H9 (cell line): ENCODE data around the gene STXBP1. TPM values are rescaled to one million over a fixed set of nuclear protein-coding genes. Genes with fewer than 3 reads are reported as not detected.

ENCODE experiments used
- DNase-seq: peaks from one replicate; pipeline ENCODE4 v3.0.0-alpha.2; 2017
- H2AFZ ChIP-seq: one replicate; pipeline ENCODE4 v1.6.1; 2013; ENCODE audit warnings: mild to moderate bottlenecking, low read length, control low read depth, moderate library complexity
- H2AK5ac ChIP-seq: 2 replicates; pipeline ENCODE4 v1.6.1; 2013; ENCODE audit warnings: low read length, control low read depth, mixed read lengths; ENCODE audit not compliant: insufficient read length
- H2BK120ac ChIP-seq: one replicate; pipeline ENCODE4 v1.6.1; 2013; ENCODE audit warnings: low read depth, mild to moderate bottlenecking, low read length, control low read depth, inconsistent platforms; ENCODE audit not compliant: poor library complexity, severe bottlenecking
- H2BK12ac ChIP-seq: 2 replicates; pipeline ENCODE4 v1.6.1; 2013; ENCODE audit warnings: low read length, control low read depth, mixed read lengths, low read depth; ENCODE audit not compliant: insufficient read length
- H2BK15ac ChIP-seq: 2 replicates; pipeline ENCODE4 v1.6.1; 2013; ENCODE audit warnings: low read depth, low read length, control low read depth
- H2BK20ac ChIP-seq: one replicate; pipeline ENCODE4 v1.6.1; 2013; ENCODE audit warnings: low read depth, mild to moderate bottlenecking, low read length, control low read depth, inconsistent platforms; ENCODE audit not compliant: poor library complexity, severe bottlenecking
- H2BK5ac ChIP-seq: 2 replicates; pipeline ENCODE4 v1.6.1; 2013; ENCODE audit warnings: low read length, control low read depth, mixed read lengths; ENCODE audit not compliant: insufficient read length
- H3K14ac ChIP-seq: 2 replicates; pipeline ENCODE4 v1.6.1; 2013; ENCODE audit warnings: low read length, control low read depth; ENCODE audit not compliant: insufficient read depth
- H3K18ac ChIP-seq: 2 replicates; pipeline ENCODE4 v1.6.1; 2013; ENCODE audit warnings: low read depth, mild to moderate bottlenecking, mixed read lengths, low read length, control low read depth; ENCODE audit not compliant: insufficient read length
- H3K23ac ChIP-seq: 2 replicates; pipeline ENCODE4 v1.6.1; 2013; ENCODE audit warnings: low read length, control low read depth, mixed read lengths, low read depth; ENCODE audit not compliant: insufficient read length
- H3K23me2 ChIP-seq: 2 replicates; pipeline ENCODE4 v1.6.1; 2013; ENCODE audit warnings: low read depth, mild to moderate bottlenecking, mixed read lengths, low read length, control low read depth; ENCODE audit not compliant: insufficient read length, poor library complexity, severe bottlenecking
- H3K27ac ChIP-seq: 2 replicates; pipeline ENCODE4 v1.5.1; 2013; ENCODE audit warnings: low read length, control low read depth, mixed read lengths, low read depth; ENCODE audit not compliant: insufficient read length
- H3K27me3 ChIP-seq: 2 replicates; pipeline ENCODE4 v1.6.1; 2013; ENCODE audit warnings: low read length, control low read depth, inconsistent platforms; ENCODE audit not compliant: insufficient read depth
- H3K4ac ChIP-seq: 2 replicates; pipeline ENCODE4 v1.6.1; 2013; ENCODE audit warnings: low read depth, mild to moderate bottlenecking, control low read depth, inconsistent platforms, low read length, moderate library complexity
- H3K4me1 ChIP-seq: 2 replicates; pipeline ENCODE4 v1.6.1; 2013; ENCODE audit warnings: low read length, control low read depth, inconsistent platforms; ENCODE audit not compliant: insufficient read depth
- H3K4me2 ChIP-seq: 2 replicates; pipeline ENCODE4 v1.6.1; 2013; ENCODE audit warnings: low read length, control low read depth, mixed read lengths; ENCODE audit not compliant: insufficient read length, insufficient read depth
- H3K56ac ChIP-seq: 2 replicates; pipeline ENCODE4 v1.6.1; 2013; ENCODE audit warnings: low read depth, mild to moderate bottlenecking, mixed read lengths, low read length, control low read depth; ENCODE audit not compliant: insufficient read length
- H3K79me1 ChIP-seq: 2 replicates; pipeline ENCODE4 v1.6.1; 2013; ENCODE audit warnings: low read depth, mild to moderate bottlenecking, moderate library complexity, low read length, control low read depth, inconsistent platforms; ENCODE audit not compliant: insufficient read depth, poor library complexity, severe bottlenecking
- H3K79me2 ChIP-seq: 2 replicates; pipeline ENCODE4 v1.6.1; 2013; ENCODE audit warnings: low read length, control low read depth, inconsistent platforms; ENCODE audit not compliant: insufficient read depth
- H3K9ac ChIP-seq: 2 replicates; pipeline ENCODE4 v1.6.1; 2013; ENCODE audit warnings: low read length, control low read depth, mixed read lengths; ENCODE audit not compliant: insufficient read length; ENCODE audit errors: extremely low read depth
- H3K9me3 ChIP-seq: one replicate; pipeline ENCODE4 v1.6.1; 2013; ENCODE audit warnings: low read depth, low read length, inconsistent platforms; ENCODE audit not compliant: control insufficient read depth
- H3T11ph ChIP-seq: one replicate; pipeline ENCODE4 v1.6.1; 2013; ENCODE audit warnings: mild to moderate bottlenecking, low read length, control low read depth, inconsistent platforms
- H4K20me1 ChIP-seq: one replicate; pipeline ENCODE4 v1.6.1; 2013; ENCODE audit not compliant: control insufficient read depth, insufficient read length, insufficient read depth
- H4K5ac ChIP-seq: 2 replicates; pipeline ENCODE4 v1.6.1; 2013; ENCODE audit warnings: low read depth, mild to moderate bottlenecking, mixed read lengths, low read length, control low read depth; ENCODE audit not compliant: insufficient read length
- H4K8ac ChIP-seq: replicated peaks from 2 replicates; pipeline ENCODE4 v1.6.1; 2013; ENCODE audit warnings: low read length, control low read depth, mixed read lengths, low read depth; ENCODE audit not compliant: insufficient read length
- H4K91ac ChIP-seq: 2 replicates; pipeline ENCODE4 v1.6.1; 2013; ENCODE audit warnings: low read depth, mild to moderate bottlenecking, moderate library complexity, mixed read lengths, low read length, control low read depth; ENCODE audit not compliant: insufficient read length
- H3K27ac Mint-ChIP-seq, 3 experiments: 2 replicates in 2 of 3; 3 replicates in 1 of 3; pipeline ENCODE4 v1.8.0; 2020 to 2021; ENCODE audit warnings: mixed read lengths in 3 of 3, mild to moderate bottlenecking in 1 of 3, moderate library complexity in 1 of 3
- H3K27me3 Mint-ChIP-seq: 2 replicates; pipeline ENCODE4 v1.8.0; 2021; ENCODE audit warnings: low read depth, mild to moderate bottlenecking, moderate library complexity, mixed read lengths
- H3K36me3 Mint-ChIP-seq, 3 experiments: 2 replicates in 2 of 3; 3 replicates in 1 of 3; pipeline ENCODE4 v1.8.0; 2020 to 2021; ENCODE audit warnings: low read depth in 3 of 3, mixed read lengths in 3 of 3; ENCODE audit not compliant: insufficient read depth in 1 of 3
- H3K4me1 Mint-ChIP-seq, 2 experiments: 2 replicates each; pipeline ENCODE4 v1.8.0; 2020; ENCODE audit warnings: mixed read lengths in 2 of 2
- H3K4me3 Mint-ChIP-seq, 2 experiments: 2 replicates in 1 of 2; 3 replicates in 1 of 2; pipeline ENCODE4 v1.8.0; 2020 to 2021; ENCODE audit warnings: mild to moderate bottlenecking in 2 of 2, mixed read lengths in 2 of 2, moderate library complexity in 1 of 2
- H3K9me3 Mint-ChIP-seq, 2 experiments: 2 replicates in 1 of 2; 3 replicates in 1 of 2; pipeline ENCODE4 v1.8.0; 2020; ENCODE audit warnings: mild to moderate bottlenecking in 2 of 2, mixed read lengths in 2 of 2, moderate library complexity in 1 of 2
- WGBS: extraction: QIAGEN DNeasy Blood & Tissue Kit; methylation state at CpG from one replicate; pipeline ENCODE4 v1.1.7; 2013; ENCODE audit warnings: missing lambda C conversion rate, low lambda C conversion rate, mixed read lengths; ENCODE audit not compliant: insufficient read length; ENCODE audit errors: extremely low coverage; 5-methylcytosine and 5-hydroxymethylcytosine counted together
- total RNA-seq: library from RNA; stranded (reverse); gene quantifications from 2 replicates; pipeline ENCODE4 v1.2.1, GENCODE V29; 2021
- TF ChIP-seq, protein P1 (sequence below): fragments of 200-600 bp; sonication (generic); conservative IDR thresholded peaks from 3 replicates; pipeline ENCODE4 v1.8.0; 2021; ENCODE audit warnings: antibody characterized with exemption, mild to moderate bottlenecking

The STXBP1 gene
- total RNA-seq, 1 experiment from 2014 or later, result 22.3 TPM

DNA sequence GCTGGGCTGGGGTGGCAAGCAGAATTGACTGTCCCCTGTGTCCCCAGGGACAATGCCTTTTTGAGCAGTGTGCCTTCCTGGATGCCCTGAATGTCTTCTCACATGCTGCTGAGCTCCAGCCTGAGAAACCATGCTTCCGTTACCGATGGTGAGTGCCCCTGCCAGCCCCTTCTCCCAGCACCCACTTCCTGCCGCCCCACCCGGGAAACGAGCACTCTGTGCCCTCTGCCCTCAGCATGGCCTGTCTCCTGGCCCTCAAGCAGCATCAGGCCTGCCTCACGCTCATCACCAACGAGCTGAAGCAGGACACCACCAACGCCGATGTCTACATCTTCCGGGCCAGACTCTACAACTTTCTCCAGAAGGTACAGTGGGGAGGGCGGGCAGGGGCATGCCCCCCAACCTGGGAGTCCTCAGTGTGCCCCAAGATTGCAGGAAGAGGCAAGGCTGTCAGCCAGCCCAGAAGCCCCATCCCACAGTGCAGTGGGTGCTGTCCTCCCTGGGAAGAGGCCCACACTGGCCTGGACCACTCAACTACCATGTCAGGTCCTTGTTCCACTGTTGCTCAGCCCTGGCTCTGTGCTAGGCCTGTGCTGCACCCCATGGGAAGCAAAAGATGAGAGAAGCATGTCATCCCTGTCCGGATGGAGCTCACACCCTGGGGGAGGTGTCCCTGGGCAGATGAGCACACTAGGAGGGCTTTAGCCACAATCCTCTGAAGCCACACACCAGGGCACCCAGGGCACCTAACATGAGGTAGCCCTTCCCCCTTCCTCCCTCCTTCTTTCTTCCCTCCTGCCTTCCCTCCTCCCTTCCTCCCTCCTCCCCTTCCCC, 108.2 kb downstream of the STXBP1 start:
- H3K23me2 ChIP-seq, result peaks cover 9% of the 10 kb centered on the region
- no peak overlapping the region for H3K4me2 ChIP-seq

More for the DNA sequence above, 108.2 kb downstream of the STXBP1 start:
- Histone ChIP-seq H2BK120ac (no peak overlapping the region), H3K4me1 (no peaks in the 10 kb centered on the region; the same call in 1 of the 2 replicates), H3K79me2 (no peaks in the 10 kb centered on the region), H3K79me1 (no peaks in the 10 kb centered on the region), H2BK12ac (no peak overlapping the region), H2BK5ac (no peak overlapping the region), H3T11ph (no peak overlapping the region), H4K20me1 (no peaks in the 10 kb centered on the region), H2AFZ (no peak overlapping the region), H2BK20ac (no peak overlapping the region), H3K23ac (no peak overlapping the region), H3K4ac (no peak overlapping the region), H3K27ac (no peak overlapping the region), H3K56ac (no peak overlapping the region), H3K9ac (no peak overlapping the region), H3K18ac (no peak overlapping the region), H3K14ac (no peak overlapping the region), H4K91ac (no peak overlapping the region), H3K27me3 (no peaks in the 10 kb centered on the region), H3K9me3 (no peaks in the 10 kb centered on the region), H2BK15ac (no peak overlapping the region), H4K8ac (no peak overlapping the region), H2AK5ac (no peak overlapping the region), H4K5ac (no peak overlapping the region)
- WGBS, result no CpG with 5 or more reads among the region's 12 CpGs
- peaks cover 2% of the 10 kb centered on the region; the same call in 1 of the 2 replicates for H3K27me3 Mint-ChIP-seq
- peak overlapping the region in 1 of 3 experiments; percentile 66; a peak in 2 of 7 replicates for H3K27ac Mint-ChIP-seq
- H3K4me3 Mint-ChIP-seq, result no peak overlapping the region; a peak in 1 of 5 replicates
- no peaks in the 10 kb centered on the region for H3K36me3 Mint-ChIP-seq
- TF ChIP-seq, protein P1, sequence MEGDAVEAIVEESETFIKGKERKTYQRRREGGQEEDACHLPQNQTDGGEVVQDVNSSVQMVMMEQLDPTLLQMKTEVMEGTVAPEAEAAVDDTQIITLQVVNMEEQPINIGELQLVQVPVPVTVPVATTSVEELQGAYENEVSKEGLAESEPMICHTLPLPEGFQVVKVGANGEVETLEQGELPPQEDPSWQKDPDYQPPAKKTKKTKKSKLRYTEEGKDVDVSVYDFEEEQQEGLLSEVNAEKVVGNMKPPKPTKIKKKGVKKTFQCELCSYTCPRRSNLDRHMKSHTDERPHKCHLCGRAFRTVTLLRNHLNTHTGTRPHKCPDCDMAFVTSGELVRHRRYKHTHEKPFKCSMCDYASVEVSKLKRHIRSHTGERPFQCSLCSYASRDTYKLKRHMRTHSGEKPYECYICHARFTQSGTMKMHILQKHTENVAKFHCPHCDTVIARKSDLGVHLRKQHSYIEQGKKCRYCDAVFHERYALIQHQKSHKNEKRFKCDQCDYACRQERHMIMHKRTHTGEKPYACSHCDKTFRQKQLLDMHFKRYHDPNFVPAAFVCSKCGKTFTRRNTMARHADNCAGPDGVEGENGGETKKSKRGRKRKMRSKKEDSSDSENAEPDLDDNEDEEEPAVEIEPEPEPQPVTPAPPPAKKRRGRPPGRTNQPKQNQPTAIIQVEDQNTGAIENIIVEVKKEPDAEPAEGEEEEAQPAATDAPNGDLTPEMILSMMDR, result no peak
- H3K9me3 Mint-ChIP-seq, result no peaks in the 10 kb centered on the region; a peak in 1 of 5 replicates
- H3K4me1 Mint-ChIP-seq, result peaks cover 5 to 18% of the 10 kb centered on the region in 2 experiments
- no peak for DNase-seq
